ENCODE results near the gene LRRC2.
"Not testable (repeated sequence)": the region's sequence is repeated elsewhere in the genome, so short reads cannot be mapped to it uniquely, and the experiment has no call there.

The LRRC2 gene

DNA sequence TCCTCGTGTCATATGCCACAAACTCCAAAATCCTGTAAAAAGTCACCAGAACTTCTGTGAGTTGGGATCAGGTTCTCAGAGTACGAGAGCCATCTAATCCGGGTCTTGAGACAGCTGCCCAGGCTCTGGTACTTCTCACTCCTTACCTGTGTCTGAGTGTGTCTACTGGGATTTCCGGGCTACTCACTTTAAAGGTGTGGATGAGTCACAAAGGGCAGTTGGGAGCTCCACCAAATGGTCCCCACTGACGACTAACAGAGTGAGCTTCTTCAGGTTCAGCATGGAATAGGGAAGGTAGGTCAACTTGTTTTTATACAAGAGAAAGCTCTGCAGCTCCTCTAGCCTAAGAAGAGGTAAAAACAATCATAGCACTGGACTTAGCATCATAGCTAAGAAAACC lies 38.9 kb downstream of the LRRC2 start:
- DNase-seq (ENCODE audit: low read depth), result no peak

DNA sequence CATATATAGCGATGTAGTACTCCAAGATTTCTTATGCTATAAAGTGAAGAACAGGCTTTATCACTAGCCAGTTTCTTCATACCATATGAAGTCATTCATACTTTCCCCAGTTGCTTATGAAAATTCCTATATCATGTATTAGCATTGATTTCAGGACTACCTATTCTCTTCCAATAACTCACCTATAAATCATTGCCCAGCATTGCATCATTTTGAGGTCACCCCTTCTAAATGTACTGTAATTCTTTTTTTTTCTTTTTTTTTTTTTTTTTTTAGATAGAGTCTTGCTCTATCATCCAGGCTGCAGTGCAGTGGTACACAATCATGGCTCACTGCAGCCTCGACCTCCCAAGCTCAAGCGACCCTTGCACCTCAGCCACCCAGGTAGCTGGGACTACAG lies 41.3 kb downstream of the LRRC2 start:
- DNase-seq (ENCODE audit: low read depth), result no peak

DNA sequence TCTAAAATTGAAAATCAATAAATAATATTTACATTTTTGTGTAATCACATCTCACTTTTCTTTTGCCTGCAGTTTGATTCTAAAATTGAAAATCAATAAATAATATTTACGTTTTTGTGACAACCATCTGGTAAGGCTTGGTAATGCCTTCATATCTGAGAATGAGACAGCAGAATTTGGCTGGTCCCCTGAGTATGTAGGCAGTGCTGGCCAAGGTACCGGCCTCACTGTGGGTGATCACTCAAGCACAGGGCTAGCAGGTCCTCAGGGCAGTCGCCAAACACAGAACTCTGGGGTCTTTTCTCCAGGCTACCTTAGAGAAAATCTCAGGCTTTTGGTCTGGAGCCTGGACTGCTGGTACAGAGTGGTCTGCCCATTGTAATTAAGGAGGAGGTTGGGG lies 42.1 kb downstream of the LRRC2 start:
- DNase-seq (ENCODE audit: low read depth), result no peak

DNA sequence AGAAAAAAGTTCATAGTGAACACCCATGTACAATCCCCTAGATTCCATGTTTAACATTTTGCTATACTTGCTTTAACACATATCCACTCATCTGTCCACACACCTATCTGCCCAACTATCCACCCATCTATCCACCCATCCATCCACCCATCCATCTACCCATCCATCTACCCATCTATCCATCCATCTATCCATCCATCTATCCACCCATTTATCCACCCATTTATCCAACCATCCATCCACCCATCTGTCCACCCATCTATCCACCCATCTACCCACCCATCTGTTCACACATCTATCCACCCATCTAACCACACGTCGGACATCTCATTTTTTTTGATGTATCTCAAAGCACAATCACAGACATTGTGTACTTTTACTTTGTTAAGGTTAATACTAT lies 42.5 kb downstream of the LRRC2 start:
- no peak for DNase-seq (ENCODE audit: low read depth)

DNA sequence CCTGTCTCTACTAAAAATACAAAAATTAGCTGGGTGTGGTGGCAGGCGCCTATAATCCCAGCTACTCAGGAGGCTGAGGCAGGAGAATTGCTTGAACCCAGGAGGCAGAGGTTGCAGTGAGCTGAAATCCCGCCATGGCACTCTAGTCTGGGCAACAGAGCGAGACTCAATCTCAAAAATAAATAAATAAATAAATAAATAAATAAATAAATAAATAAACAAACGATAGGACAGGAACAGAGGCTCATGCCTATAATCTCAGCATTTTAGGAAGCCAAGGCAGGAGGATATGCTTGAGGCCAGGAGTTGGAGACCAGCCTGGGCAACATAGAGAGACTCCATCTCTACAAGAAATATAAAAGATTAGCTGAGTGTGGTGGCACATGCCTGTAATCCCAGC lies 43.9 kb downstream of the LRRC2 start:
- DNase-seq (ENCODE audit: low read depth), result not testable (repeated sequence)

DNA sequence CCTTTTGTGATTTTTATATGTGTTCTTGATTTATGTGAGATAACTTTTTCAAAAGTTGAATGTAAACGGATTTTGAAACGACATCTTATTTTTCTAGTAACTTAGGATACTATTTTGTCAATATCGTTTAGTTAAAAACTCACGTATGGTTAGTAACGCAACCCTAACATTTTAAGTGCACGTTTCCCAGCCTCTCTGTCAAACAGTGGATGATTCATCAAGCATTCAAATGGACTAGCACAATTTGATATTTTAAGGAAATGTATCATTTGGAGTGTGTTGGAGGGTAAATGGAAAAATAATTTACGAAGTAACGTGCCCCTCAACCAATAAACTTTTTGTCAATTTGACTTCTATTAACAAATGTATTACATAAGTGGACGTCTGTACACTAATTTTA lies 45.0 kb downstream of the LRRC2 start:
- DNase-seq (ENCODE audit: low read depth), result no peak

DNA sequence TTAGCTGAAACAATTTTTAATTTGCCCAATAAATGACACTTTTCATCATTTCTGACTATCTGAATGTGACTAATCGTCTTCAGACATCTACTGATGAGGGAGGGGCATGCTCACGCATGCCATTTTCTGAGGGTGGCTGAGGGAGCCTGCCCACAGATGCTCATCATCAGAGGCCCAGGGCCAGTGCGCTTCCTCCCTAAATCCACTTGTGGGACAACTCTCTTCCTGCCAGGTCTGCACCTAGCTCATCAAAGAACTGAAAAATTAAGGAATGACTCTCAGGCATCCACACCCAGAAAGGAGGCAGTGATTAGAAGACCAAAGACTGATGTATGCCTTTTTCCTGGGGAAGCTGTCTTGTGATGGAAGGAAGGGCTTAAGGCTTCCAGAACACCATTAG lies 45.6 kb downstream of the LRRC2 start:
- no peak for DNase-seq (ENCODE audit: low read depth)

DNA sequence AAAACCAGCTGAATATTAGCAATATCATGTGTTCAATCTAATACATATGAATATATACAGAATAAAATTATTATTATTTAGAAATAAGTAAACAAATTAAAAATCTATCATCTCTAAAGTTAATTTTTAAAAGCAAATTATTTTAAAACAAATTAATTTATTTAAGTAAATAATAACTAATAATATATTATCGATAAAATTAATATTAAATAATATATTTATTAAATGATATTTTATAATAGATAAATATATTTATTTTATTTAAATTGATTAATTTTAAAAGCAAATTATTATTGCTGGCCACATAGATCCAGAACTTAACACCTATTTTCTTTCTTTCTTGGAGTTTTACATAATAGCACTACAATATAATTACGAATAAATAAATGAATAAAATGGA lies 46.1 kb downstream of the LRRC2 start:
- DNase-seq (ENCODE audit: low read depth), result no peak

DNA sequence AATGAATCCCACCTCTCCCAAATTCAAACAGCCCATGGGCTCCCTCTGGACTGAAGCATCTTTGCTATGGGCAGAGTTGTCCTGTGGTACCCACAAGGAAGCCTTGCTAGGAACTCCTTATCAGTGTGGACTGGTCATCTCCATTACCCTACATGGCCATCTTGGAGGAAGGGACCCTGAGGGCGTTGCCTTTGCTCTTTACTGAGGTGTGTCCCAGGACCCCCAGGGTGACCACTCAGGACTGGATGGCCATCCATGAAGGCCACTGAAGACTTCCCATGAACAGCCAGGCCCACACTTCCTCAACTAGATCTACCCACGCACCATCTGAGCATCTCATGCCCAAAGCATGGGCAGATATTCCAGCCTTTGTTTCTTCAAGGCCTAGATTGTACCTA lies 48.3 kb downstream of the LRRC2 start:
- no peak for DNase-seq (ENCODE audit: low read depth)

DNA sequence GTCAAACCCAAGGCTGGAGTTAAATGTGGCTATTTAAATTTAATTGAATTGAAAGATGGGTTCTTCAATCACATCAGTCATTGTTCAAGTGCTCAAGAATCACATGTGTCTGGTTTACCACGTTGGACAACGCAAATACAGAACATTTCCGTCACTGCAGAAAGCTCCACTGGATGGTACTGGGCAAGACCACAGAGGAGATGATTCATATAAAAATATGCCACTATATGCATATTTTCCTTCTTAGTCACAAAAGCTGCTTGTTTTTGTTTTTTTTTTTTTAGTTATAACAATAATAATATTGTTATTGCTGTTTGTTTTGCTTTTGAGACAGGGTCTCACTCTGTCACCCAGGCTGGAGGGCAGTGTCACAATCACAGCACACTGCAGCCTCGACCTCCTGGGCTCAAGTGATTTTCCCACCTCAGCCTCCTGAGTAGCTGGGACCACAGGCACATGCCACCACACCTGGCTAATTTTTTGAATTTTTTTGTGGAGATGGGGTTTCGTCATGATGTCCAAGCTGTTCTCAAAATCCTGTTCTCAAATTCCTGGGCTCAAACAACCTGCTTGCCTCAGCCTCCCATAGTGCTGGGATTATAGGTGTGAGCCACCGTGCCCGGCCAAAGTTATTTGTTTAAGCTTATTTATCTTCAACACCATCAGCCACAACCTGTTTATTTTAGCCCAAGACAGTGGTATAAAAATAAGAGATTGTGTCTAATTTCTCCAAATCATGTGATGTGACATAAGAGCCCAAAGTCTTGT lies 48.9 kb downstream of the LRRC2 start:
- peak; percentile 51 for DNase-seq (ENCODE audit: low read depth)

DNA sequence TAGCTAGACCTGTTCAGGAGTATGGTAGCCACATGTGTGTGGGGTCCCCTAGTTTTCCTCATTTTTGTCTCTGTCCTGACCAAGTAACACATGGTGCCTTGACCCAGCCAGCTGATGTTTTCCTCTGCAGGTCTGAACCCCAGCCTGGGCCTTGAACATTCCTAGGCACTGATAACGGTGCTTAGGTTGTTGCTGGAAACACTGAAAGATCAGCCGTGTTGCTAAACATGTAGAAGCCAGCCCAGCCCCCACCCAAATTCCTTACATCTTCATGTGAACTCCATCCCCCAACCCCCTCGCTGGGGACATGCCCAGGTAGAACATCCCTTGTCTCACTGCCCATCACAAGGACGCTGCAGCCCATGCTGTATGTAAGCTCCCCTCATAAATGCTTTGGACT lies 49.6 kb downstream of the LRRC2 start:
- no peak for DNase-seq (ENCODE audit: low read depth)

DNA sequence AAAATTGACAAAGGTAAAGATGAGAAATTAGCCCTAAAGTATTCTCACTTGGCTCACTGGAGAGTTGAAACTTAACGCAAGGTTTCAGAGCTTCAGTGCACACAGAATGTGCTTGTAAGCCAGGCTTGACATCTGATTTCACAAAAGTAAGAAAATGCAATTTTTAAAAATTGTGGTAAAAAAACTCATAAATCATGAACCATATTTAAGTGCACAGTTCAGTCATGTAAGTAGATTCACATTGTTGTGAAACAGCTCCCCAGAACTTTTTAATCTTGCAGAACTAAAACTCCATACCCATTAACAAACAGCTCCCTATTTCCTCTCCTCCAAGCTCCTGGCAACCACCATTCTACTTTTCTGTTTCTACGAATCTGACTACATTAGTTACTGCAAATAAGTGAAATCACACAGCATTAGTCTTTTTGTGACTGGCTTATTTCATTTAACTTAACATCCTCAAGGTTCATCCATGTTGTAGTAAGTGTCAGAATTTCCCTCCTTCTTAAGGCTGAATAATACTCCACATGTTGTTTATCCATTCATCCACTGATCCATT lies 53.8 kb downstream of the LRRC2 start:
- DNase-seq (ENCODE audit: low read depth), result no peak

DNA sequence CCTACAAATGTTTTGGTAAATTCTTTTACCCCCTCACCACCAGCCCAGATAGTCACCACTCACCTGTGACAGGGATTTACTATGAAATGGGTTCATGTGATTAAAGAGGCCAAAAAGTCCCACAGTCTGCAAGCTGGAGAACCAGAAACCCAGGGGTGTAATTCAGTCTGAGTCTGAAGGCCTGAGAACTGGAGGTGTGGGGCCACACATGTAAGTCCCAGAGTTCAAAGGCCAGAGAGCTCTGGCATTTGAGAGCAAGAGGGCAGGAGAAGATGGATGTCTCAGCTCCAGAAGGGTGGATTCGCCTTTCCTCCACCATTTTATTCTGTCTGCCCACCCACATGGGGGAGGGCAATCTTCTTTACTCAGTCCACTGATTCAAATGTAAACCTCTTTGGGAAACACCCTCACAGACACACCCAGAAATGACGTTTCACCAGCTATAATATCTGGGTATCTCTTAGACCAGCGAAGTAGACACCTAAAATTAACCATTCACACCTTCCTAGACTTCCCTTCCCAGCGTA lies 56.4 kb downstream of the LRRC2 start:
- DNase-seq (ENCODE audit: low read depth), result no peak

DNA sequence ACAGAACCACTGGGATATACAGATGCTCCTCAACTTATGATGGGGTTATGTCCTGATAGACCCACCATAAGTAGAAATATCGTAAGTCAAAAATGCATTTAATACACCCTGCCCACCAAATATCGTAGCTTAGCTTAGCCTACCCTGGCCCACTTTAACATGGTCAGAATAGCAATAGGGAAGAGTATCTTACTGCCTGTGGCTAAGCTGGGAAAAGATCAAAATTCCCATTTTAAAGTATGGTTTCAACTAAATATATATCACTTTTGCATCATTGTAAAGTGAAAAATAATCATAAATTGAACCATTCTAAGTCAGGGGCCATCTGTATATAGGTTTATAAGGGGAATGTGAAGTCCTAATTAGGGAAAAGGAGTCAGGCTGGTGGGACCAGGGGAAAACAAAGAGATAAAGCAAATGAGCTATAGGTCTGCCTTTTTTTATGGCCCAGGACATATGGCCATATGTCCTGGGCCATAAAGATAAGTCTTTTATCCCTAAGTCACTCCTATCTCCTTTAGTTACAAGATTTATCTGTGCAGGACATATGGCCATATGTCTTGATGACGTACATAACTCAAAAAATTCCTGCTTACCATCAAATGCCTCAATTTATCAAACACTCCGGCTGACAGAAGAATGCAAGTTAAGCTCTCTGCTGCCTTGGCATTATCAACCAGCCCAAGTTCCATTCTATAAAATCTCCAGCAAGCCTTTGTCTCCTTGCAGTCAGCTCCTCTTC lies 57.1 kb downstream of the LRRC2 start:
- DNase-seq (ENCODE audit: low read depth), result no peak

DNA sequence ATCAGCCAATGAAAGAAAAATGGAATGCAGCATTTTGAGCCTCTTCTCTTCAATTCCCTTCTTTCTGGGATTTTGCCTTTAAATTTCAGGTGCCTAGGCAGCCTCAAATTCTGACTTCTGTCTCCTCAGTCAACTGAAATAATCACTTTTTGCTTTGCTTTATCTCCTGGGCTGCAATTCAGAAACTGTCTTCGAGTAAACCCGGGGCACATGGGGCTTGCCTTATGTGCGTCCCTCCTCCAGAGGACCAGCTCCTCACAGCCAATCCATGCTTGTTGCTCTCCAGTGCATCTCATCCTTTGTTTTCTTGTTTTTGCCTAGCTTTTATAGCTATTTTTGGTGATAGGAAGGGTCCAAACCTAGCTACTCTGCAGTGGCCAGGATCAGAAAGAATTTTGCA lies 59.6 kb downstream of the LRRC2 start:
- DNase-seq (ENCODE audit: low read depth), result no peak

DNA sequence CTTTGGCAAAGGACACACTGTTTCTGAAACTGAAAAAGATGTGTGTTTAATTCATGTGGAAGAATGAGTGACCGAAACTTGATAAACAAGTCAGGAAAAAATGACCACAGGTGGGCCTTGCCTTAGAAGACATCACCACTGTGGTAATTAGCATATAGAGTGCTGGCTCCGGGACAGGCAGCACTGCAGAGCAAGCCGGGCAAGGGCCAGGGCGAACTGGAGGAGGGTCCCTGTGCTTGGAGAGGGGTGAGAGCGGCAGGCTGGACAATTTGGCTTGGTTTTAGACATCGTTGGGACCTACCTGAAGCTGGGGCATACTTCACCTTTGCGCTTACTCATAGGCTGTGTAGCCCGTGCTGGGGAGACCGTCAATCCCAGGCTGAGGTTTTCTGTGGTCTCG lies 60.1 kb downstream of the LRRC2 start:
- no peak for DNase-seq (ENCODE audit: low read depth)

DNA sequence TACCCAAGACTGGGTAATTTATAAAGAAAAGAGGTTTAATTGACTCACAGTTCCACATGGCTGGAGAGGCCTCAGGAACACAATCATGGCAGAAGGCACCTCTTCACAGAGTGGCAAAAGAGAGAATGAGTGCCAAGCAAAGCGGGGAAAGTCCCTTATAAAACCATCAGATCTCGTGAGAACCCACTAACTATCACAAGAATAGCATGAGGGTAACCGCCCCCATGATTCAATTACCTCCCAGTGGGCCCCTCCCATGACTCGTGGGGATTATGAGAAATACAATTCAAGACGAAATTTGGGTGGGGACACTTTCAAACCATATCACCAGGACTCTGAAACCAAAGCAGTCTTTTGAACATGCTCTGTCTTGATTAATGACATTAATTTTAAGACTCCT lies 61.3 kb downstream of the LRRC2 start:
- no peak for DNase-seq (ENCODE audit: low read depth)

DNA sequence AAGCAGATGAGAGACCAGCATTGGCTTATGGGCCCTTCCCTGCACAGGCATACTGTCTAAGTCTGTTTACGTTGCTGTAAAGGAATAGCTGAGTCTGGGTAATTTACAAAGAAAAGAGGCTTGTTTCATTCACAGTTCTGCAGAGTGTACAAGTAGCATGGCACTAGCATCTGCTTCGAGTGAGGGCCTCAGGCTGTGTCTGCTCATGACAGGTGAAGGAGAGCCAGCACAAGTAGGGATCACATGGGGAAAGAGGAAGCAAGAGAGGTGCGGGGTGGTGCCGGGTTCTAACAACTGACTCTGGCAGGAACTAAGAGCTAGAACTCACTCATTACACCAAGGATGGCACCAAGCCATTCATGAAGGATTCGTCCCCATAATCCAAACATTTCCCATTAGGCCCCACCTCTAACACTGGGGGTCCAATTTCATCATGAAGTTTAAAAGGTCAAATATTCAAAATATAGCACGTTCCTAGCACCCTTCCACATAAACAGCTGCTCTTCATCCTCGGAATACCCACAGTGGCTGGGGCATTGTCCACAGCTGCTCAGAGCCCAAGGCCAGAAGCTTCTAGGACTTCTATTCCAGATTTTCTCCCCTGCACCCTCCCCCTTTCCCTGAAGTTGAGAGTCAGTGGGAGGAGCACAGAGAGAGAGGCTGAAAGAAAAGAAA lies 62.8 kb downstream of the LRRC2 start:
- no peak for DNase-seq (ENCODE audit: low read depth)

DNA sequence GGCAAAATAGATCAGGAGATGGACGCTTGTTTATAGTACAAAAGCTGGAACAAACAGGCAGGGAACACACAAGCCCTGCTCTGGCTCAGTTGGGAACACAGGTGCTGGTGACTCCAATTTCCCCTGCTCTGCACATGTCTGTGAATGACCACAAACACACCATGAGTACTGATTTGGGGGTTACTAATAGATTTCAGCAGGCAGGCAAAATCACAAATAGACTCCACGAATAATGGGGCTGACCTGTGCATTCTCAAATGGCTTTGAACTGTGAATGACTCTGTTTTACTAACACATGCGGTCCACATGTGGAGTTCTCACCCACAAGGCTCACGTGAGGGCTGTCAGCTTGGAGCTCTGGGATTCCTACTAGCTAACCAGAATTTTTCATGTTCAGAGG lies 64.4 kb downstream of the LRRC2 start:
- DNase-seq (ENCODE audit: low read depth), result no peak

DNA sequence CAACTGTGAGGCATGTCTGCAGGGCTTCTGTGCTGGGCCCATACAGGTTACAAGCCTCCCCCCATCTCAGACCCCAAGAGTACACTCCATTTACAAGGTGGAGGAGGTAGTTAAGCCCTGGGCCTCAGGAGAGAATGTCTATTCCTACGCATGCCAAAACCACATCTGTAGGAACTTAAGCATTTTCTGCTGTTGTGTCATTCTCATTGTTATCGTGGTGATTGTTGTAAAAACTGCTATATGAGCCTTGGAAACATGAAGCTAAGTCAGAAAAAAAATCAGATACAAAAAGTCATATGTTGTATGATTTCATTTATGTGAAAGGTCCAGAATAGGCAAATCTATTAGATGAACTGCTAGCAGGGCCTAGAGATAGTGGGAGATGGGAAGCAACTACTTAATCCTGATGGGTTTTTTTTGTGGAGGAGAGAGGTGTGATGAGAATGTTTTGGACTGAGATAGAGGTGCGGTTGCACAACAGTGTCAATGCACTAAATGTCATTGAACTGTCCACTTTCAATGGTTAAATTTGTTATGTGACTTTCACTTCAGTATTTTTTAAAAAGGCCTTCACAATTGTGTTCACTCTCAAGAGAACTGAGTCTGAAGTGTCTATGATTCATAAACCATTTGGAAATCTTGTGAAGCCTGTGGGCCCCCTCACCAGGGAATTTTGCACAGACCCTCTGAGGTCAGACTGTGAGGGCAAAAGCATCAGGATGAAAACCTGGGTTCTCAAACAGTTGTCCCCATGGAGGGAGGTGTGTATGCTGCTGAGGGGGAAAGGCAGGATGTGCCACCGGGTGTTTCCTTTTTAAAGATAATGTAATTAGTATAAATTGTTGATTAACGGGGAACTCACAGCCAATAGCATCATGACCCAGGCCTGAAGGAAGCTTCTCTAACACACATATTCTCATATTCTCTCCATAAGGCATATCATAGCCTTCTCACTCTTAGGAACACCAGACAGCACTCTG lies 65.2 kb downstream of the LRRC2 start:
- DNase-seq (ENCODE audit: low read depth), result peak; percentile 32

DNA sequence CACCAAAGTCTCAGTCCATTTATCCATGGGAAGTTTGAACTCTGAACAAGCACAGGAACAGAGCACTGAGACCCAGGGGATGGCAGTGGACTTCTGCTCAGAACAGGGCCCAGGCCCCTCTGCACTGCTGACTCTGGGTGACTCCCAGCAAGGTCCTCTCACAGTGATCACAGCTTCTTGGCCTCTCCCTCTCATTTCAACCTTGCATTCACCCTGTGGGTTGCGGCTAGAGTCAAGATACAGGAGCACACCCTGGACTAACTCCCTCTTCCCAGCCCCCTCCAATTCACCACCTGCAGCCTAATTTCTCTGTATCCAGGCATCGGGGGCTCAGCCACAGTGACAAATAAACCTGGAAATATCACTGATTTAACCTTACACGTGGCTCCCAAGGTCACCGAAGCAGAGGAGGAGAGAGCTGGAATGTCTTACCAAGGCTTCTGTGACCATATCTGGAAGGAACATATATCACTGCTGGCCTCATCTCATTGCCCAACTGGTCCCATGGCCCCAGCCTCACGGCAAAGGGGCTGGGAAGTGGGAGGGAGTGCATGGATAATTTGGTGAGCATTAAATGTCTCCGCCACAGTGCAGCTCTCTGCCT lies 67.1 kb downstream of the LRRC2 start:
- DNase-seq (ENCODE audit: low read depth), result no peak
